NCI-H146 (cell line): Measurements from ENCODE around the gene TMEM242.
"Not testable (repeated sequence)": the region's sequence is repeated elsewhere in the genome, so short reads cannot be mapped to it uniquely, and the experiment has no call there.

ENCODE experiments used
- DNase-seq: peaks from one replicate; lab custom pipeline; 2025; lab: John Stamatoyannopoulos, UW

Gene TMEM242

GRCh38 chr6:157323255-157323965, at the start of gene TMEM242:
Gene TMEM242 (minus strand): TSS chr6:157323519. CDS start chr6:157323499, 20 bp downstream.
- DNase-seq: no peak

- no peak for DNase-seq
Measured at GRCh38 chr6:157372501-157373280, 49.4 kb upstream of the TMEM242 start.

DNA sequence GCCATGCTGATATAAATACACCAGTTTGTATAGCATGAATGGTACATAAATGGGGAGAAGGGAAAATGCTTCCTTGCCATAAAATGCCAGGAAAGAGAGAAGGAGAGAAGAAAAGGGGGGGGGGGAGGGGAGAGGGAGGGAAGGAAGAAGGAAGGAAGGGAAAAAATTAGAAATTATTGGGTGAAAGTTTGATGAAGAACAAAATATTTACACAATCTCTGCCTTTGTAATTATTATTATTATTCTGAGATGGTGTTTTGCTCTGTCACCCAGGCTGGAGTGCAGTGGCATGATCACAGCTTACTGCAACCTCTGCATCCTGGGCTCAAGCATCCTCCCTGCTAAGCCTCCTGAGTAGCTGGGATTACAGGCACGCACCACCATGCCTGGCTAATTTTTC, 47.4 kb upstream of the TMEM242 start:
- no peak for DNase-seq

DNA sequence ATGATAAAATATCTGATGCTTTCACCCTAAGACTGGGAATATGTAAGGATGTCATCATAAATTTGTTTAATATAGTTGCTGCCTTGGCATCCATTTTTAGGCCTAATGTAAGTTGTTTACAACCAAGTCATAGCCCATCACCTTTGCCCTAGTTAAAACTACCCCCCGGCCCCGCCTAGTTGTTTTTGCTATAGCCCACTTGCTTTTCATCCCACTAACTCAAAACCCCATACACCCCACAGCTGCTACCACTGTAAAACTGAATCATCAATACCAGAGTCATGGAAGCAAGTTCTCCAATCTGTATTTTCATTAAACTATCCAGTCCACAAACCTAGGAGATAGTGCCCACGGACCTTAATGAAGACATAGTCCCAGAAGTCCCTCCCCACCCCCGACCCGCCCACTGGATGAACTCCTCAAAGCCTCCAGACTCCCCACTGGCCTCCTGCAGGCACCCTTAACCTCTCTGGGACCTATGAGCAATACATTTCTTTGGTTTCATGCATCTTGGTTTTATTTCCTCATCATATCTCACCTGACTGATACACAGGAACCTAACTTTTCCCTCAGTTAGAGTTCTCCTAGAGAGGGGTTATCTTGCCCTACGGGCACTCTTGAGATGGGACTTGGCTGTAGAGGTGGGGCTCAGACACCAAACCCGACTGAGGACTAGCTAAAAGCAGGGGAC, 45.2 kb upstream of the TMEM242 start:
- no peak for DNase-seq

DNA sequence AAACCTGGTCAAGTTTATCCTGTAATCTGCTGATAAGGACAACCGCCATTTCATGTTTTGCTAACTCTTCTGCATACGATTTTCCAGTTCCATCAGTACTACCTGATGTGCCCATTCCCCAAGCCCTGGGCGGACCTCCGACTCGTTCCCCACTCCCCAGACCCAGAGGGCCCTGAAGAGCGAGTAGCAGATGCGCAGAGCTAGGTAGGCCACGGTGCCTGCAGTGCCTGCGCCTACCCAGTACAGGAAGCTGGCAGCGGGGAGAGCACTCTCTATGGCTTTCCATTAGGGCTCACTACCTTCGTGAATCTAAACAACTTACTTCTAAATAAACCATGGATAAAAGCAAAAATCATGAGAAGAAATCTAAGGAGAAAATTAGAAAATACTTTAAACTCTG, 43.3 kb upstream of the TMEM242 start:
- no peak for DNase-seq

DNA sequence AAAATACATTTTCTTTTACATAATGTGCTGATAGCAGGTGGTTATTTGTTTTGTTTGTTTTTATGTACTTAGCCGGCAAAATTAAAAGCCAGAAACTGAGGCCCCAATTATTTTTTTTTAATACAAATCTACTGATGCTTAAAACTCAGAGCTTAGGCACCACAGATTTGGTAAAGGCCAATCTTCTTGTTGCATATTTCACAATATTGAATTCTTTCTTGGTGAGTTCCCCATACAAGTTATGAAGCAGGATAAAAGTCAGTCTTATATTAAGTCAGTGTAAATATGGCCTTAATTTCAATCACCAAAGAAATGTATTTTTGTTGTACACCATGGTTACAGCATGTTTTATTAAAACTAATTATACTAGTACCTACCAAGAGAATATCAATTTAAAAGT, 41.4 kb upstream of the TMEM242 start:
- DNase-seq: no peak

- no peak for DNase-seq
Measured at GRCh38 chr6:157361886-157362285, 38.6 kb upstream of the TMEM242 start.

DNA sequence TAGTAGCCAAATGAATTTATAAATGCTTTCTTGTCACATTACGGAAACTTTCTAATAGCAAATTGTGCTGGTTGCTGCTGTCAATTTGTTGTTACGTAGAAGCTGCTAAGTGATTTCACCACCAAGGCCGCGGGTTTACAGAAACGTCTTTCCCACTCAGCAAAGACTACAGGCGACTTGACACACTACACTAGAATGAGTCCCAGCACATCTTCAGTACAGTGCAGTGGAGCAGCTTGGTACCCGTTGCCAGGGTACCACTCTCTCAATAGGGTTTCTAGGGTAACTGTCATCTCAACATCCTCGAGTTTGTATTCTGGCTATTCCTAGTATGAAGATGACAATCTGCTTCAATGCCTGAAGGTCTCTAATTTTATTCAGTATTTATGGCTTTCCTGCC, 35.0 kb upstream of the TMEM242 start:
- DNase-seq: no peak

DNA sequence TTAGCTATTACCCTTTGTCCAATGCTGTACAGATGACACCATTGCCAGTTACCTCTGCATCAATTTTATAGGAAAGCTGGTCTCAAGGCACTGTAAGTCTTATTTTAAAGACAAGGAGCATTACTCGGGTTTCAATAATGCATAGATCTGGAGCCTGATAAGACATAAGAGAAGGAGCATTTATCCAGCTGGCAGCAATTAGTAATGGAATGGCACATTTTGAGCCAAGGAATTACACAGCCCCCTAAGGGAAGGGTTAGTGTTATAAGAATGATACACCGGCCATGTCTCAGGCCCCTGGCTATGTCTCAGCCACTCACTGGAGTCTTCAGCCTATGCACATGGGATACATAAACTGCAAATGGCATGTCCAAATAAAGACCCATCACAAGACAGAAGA, 23.1 kb upstream of the TMEM242 start:
- DNase-seq: no peak

DNA sequence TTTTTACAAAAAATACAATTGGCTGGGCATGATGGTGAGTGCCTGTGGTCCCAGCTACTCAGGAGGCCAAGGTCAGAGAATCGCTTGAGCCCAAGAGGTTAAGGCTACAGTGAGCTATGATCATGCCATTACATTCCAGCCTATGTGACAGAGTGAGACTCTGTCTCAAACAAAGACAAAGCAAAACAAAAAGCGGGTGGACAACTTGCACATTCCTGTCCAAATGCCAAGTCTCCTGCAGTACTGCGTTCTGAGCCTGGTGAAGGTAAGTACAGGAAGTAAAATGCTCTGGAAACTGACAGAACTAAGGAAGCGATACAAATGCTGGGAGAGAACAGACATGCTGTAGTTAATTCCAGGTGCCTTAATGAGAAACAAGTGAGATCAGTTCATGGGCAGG, 20.4 kb upstream of the TMEM242 start:
- DNase-seq: no peak

DNA sequence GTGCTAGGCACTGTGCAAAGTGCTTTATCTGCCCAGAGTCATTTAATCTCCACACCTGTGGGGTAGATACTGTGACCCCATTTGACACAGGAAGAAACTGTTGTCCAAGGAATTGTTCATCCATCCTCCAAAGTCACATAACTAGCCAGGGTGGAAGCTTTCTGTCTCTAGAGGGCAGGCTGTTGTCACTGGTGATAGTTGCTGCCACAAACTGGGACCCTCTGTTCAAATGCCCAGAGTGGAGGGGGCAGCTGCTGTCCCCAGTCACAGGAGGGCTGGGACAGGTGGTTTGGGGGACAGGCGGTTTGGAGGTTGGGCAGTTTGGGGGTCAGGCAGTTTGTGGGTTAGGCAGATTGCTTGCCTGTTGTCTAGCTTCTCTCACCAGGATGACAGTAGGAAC, 16.1 kb upstream of the TMEM242 start:
- DNase-seq: no peak

- DNase-seq: no peak
Measured at GRCh38 chr6:157337751-157338150, 14.4 kb upstream of the TMEM242 start.

GRCh38 chr6:157337276-157337675, 14.0 kb upstream of the TMEM242 start:
- DNase-seq: not testable (repeated sequence)

GRCh38 chr6:157335829-157336228, 12.5 kb upstream of the TMEM242 start:
- peak; percentile 62 for DNase-seq

GRCh38 chr6:157333956-157334355, 10.6 kb upstream of the TMEM242 start:
- no peak for DNase-seq

GRCh38 chr6:157333537-157333936, 10.2 kb upstream of the TMEM242 start:
- no peak for DNase-seq

DNA sequence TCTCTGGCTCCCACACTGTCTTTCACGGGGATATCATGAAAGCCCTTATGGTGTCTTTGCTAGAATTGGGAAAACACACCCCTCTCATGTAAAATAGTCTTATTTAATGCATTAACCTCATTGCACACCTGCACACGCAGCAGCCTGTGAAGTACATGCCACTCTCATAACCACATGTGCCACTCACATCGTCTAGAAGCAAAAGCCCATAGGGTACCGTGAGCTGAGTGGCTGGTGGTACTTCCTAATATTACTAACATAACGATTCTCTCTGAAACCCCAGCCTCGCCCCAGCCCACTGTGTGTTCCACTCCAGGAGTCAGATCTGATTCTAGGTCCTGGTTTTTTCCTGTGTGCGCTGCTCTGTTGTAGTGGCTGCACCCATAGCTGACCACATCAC, 9.5 kb upstream of the TMEM242 start:
- DNase-seq: no peak

DNA sequence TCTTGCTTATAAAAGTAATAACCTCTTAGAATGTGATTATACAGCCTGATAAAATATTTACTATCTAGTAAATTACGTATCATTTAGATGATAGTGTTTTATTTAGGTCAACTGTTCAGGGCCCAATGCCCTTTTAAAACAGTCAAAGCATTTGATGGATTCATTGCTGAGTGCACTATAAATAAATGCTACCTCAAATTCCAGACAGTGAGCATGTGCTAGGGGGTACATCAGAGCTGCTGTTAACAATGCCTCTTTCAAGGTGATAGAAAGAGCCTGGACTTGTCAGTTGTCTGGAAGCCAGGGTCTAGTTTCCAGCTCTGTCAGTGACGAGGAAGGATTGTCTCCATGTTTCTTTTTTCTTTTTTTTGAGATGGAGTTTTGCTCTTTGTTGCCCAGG, 7.5 kb upstream of the TMEM242 start:
- DNase-seq: no peak

DNA sequence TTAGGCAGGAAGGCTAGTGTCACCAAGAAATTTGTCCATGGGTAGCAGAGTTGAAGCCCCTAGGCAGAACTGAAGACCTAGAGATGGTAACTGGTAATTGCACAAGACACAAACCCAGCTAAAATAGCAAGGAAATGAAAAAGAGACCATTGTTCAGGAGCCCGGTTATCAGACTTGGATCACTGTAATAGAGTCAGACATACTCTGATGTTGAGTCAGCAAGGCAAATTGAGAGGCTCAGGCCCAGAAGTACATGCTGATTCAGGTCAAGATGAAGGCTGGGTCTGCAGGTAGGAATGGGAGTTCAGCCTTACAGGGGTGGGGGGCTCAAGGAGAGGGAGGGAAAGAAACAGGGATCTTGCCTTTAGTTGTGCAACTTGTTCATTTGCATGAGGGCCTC, 6.5 kb upstream of the TMEM242 start:
- DNase-seq: no peak

DNA sequence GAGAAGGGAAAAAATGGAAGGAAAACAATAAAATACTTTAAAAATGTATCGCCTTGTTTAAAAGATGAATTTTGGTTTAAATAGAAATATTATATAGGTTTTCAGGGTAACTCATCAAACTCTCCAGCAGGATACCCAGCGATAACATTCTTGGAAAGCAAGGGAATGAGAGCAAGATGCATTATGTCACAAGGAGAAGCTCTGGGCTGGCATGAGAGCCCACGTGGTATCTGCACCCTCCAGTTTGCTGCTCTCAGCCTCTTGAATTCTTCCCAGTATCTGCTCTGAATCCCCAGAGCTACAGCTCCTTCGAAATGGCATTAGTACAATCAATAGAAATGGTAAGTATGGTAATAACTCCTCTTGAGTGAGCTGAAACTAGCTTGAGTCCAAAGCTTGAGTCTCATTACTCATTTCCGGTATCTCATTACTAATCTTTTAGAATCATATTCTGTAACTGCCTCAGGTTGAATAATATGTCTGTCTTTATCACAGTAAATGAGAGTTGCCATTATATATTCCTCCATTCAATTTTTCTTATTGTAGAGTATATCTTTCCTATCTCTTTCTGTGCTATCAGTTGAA, 4.9 kb upstream of the TMEM242 start:
- DNase-seq: no peak

- DNase-seq: no peak
Measured at GRCh38 chr6:157326979-157327378, 3.7 kb upstream of the TMEM242 start.

- no peak for DNase-seq
Measured at GRCh38 chr6:157325069-157325805, 1.9 kb upstream of the TMEM242 start.
